Osteocyte (in vitro differentiated cells): ENCODE results near the gene RAP1A. TPM values are rescaled to one million over a fixed set of nuclear protein-coding genes. Genes with fewer than 3 reads are reported as not detected.

ENCODE experiments used
- DNase-seq: peaks from one replicate; pipeline ENCODE4 v3.0.0; 2021; ENCODE audit warnings: mixed read lengths; ENCODE audit not compliant: unreplicated experiment; ENCODE audit errors: extremely low spot score
- H3K27ac Mint-ChIP-seq: one replicate; pipeline ENCODE4 v1.8.0; 2021; ENCODE audit warnings: mild to moderate bottlenecking, mixed read lengths; ENCODE audit not compliant: unreplicated experiment
- H3K27me3 Mint-ChIP-seq: one replicate; pipeline ENCODE4 v1.8.0; 2021; ENCODE audit warnings: mixed read lengths; ENCODE audit not compliant: unreplicated experiment
- H3K36me3 Mint-ChIP-seq: one replicate; pipeline ENCODE4 v1.8.0; 2021; ENCODE audit warnings: mixed read lengths; ENCODE audit not compliant: unreplicated experiment
- H3K4me1 Mint-ChIP-seq: one replicate; pipeline ENCODE4 v1.8.0; 2021; ENCODE audit warnings: mixed read lengths; ENCODE audit not compliant: unreplicated experiment
- H3K4me3 Mint-ChIP-seq: one replicate; pipeline ENCODE4 v1.8.0; 2021; ENCODE audit warnings: mild to moderate bottlenecking, moderate library complexity, mixed read lengths; ENCODE audit not compliant: unreplicated experiment
- H3K9me3 Mint-ChIP-seq: one replicate; pipeline ENCODE4 v1.8.0; 2021; ENCODE audit warnings: mixed read lengths; ENCODE audit not compliant: unreplicated experiment
- CTCF ChIP-seq: fragments of 200-600 bp; sonication (generic); IDR thresholded peaks from 2 replicates; pipeline ENCODE4 v1.5.0; 2021; ENCODE audit warnings: antibody characterized with exemption, mild to moderate bottlenecking, moderate library complexity
- total RNA-seq: library from RNA; stranded (reverse); gene quantifications from 2 replicates; pipeline ENCODE4 v1.2.1, GENCODE V29; 2021

The RAP1A gene
- total RNA-seq, 1 donor from 2014 or later, result 48.3 TPM

GRCh38 chr1:111723871-111724270 is 104.3 kb downstream of the RAP1A start:
- H3K9me3 Mint-ChIP-seq, result no peaks in the 10 kb centered on the region
- H3K27ac Mint-ChIP-seq, result no peak overlapping the region
- no peak for DNase-seq
- no peaks in the 10 kb centered on the region for H3K27me3 Mint-ChIP-seq
- TF ChIP-seq CTCF, result no peak
- H3K4me3 Mint-ChIP-seq, result no peak overlapping the region
- no peaks in the 10 kb centered on the region for H3K36me3 Mint-ChIP-seq
- H3K4me1 Mint-ChIP-seq, result peaks cover 18% of the 10 kb centered on the region

- Mint-ChIP-seq H3K9me3 (no peaks in the 10 kb centered on the region), H3K4me1 (peaks cover 18% of the 10 kb centered on the region)
Measured at GRCh38 chr1:111725192-111725591, 105.6 kb downstream of the RAP1A start.

GRCh38 chr1:111727056-111727455 is 107.5 kb downstream of the RAP1A start:
- DNase-seq, result no peak
- no peak overlapping the region for H3K4me3 Mint-ChIP-seq
- no peak for TF ChIP-seq CTCF
- H3K36me3 Mint-ChIP-seq, result no peaks in the 10 kb centered on the region
- no peak overlapping the region for H3K27ac Mint-ChIP-seq
- H3K27me3 Mint-ChIP-seq, result no peaks in the 10 kb centered on the region
- H3K9me3 Mint-ChIP-seq, result no peaks in the 10 kb centered on the region
- H3K4me1 Mint-ChIP-seq, result peaks cover 5% of the 10 kb centered on the region

More at GRCh38 chr1:111725192-111725591, 105.6 kb downstream of the RAP1A start:
- no peaks in the 10 kb centered on the region for H3K27me3 Mint-ChIP-seq
- no peak overlapping the region for H3K27ac Mint-ChIP-seq
- DNase-seq, result peak; percentile 71
- H3K36me3 Mint-ChIP-seq, result no peaks in the 10 kb centered on the region
- H3K4me3 Mint-ChIP-seq, result no peak overlapping the region
- TF ChIP-seq CTCF, result no peak

GRCh38 chr1:111729271-111729921 is 109.8 kb downstream of the RAP1A start:
- TF ChIP-seq CTCF, result no peak
- Mint-ChIP-seq H3K27me3 (no peaks in the 10 kb centered on the region), H3K4me1 (peaks cover 11% of the 10 kb centered on the region), H3K36me3 (no peaks in the 10 kb centered on the region), H3K4me3 (no peak overlapping the region), H3K9me3 (no peaks in the 10 kb centered on the region), H3K27ac (no peak overlapping the region)
- peak; percentile 80 for DNase-seq

- Mint-ChIP-seq H3K9me3 (no peaks in the 10 kb centered on the region), H3K4me3 (no peak overlapping the region), H3K27ac (peak overlapping the region; percentile 20), H3K27me3 (no peaks in the 10 kb centered on the region), H3K36me3 (no peaks in the 10 kb centered on the region), H3K4me1 (peaks cover 7% of the 10 kb centered on the region)
- TF ChIP-seq CTCF, result no peak
- DNase-seq, result peak; percentile 56
Measured at GRCh38 chr1:111729946-111730681, 110.5 kb downstream of the RAP1A start.
